Measurements from ENCODE around the gene SLC7A1.

GRCh38 chr13:29521336-29521735 lies 74.2 kb downstream of the SLC7A1 start:
- no peak for TF ChIP-seq CTCF (IDR thresholded peaks at IDR 0.05)
- no peak for TF ChIP-seq POLR2A (IDR thresholded peaks at IDR 0.05)
